ENCODE data around the gene SFTPB. TPM values are rescaled to one million over a fixed set of nuclear protein-coding genes. Genes with fewer than 3 reads are reported as not detected.

SFTPB gene
- total RNA-seq, 1 experiment from 2014 or later, result not detected

- ChIA-PET CTCF (interaction anchor here (0.7 kb wide), 1 partner anchor 163 kb away, joined by 7 read pairs; no protein-coding TSS in a partner anchor), POLR2A (ENCODE audit: unreplicated experiment) (no interaction called here)
- BruUV-seq (replicated peaks), result no TSS peak
Measured at GRCh38 chr2:85675866-85676548, 8.0 kb upstream of the SFTPB start.

GRCh38 chr2:85675427-85675826 is 7.4 kb upstream of the SFTPB start:
- Histone ChIP-seq H3K27me3 (ENCODE audit: insufficient read depth, low read depth) (no peaks in the 10 kb centered on the region), H3K27ac (no peak overlapping the region), H2AFZ (no peak overlapping the region), H3K9me2 (ENCODE audit: insufficient read depth) (no peaks in the 10 kb centered on the region), H4K20me1 (ENCODE audit: insufficient read depth) (no peaks in the 10 kb centered on the region), H3K4me2 (no peak overlapping the region), H3K9me3 (ENCODE audit: insufficient read depth, low read depth) (no peaks in the 10 kb centered on the region), H3K4me3 (no peak overlapping the region), H3K4me1 (replicated peaks; ENCODE audit: insufficient read depth) (peaks cover 17% of the 10 kb centered on the region), H3K79me2 (ENCODE audit: low read depth) (no peaks in the 10 kb centered on the region), H3F3A (ENCODE audit: insufficient read depth, low read depth) (peaks cover 14% of the 10 kb centered on the region), H3K36me3 (ENCODE audit: low read depth) (no peaks in the 10 kb centered on the region)
- CTCF ChIA-PET, result interaction anchor here (0.6 to 0.7 kb wide), 3 partner anchors 74 to 164 kb away, joined by 3 to 7 read pairs (median 6); no protein-coding TSS in a partner anchor
- no TSS peak for BruUV-seq (replicated peaks)
- DNase-seq, result no peak
- intact Hi-C loops (cut with micrococcal nuclease; ENCODE audit: unreplicated experiment), result loop anchor here (5.0 kb wide), 1 partner anchor 52 kb away; no protein-coding TSS in a partner anchor
- TF ChIP-seq EZH2 (IDR thresholded peaks at IDR 0.05; ENCODE audit: low read depth), result no peak
- TF ChIP-seq CTCF (conservative IDR thresholded peaks at IDR 0.05), result no peak
- POLR2A ChIA-PET (ENCODE audit: unreplicated experiment), result no interaction called here

More at GRCh38 chr2:85675866-85676548, 8.0 kb upstream of the SFTPB start:
- no peaks in the 10 kb centered on the region for H3K36me3 ChIP-seq (ENCODE audit: low read depth)
- TF ChIP-seq EZH2 (IDR thresholded peaks at IDR 0.05; ENCODE audit: low read depth), result no peak
- no peak for TF ChIP-seq CTCF (conservative IDR thresholded peaks at IDR 0.05)
- H3K4me3 ChIP-seq, result no peak overlapping the region
- intact Hi-C loops (cut with micrococcal nuclease; ENCODE audit: unreplicated experiment), result loop anchor here (5.0 kb wide), 1 partner anchor 51 kb away; no protein-coding TSS in a partner anchor
- H3K9me2 ChIP-seq (ENCODE audit: insufficient read depth), result no peaks in the 10 kb centered on the region
- no peak overlapping the region for H3K4me2 ChIP-seq
- no peak overlapping the region for H3K27ac ChIP-seq
- H3K27me3 ChIP-seq (ENCODE audit: insufficient read depth, low read depth), result no peaks in the 10 kb centered on the region
- H4K20me1 ChIP-seq (ENCODE audit: insufficient read depth), result no peaks in the 10 kb centered on the region
- H2AFZ ChIP-seq, result no peak overlapping the region
- H3K9me3 ChIP-seq (ENCODE audit: insufficient read depth, low read depth), result no peaks in the 10 kb centered on the region
- peaks cover 19% of the 10 kb centered on the region for H3F3A ChIP-seq (ENCODE audit: insufficient read depth, low read depth)
- peaks cover 23% of the 10 kb centered on the region for H3K4me1 ChIP-seq (replicated peaks; ENCODE audit: insufficient read depth)
- no peaks in the 10 kb centered on the region for H3K79me2 ChIP-seq (ENCODE audit: low read depth)
- no peak for DNase-seq

DNA sequence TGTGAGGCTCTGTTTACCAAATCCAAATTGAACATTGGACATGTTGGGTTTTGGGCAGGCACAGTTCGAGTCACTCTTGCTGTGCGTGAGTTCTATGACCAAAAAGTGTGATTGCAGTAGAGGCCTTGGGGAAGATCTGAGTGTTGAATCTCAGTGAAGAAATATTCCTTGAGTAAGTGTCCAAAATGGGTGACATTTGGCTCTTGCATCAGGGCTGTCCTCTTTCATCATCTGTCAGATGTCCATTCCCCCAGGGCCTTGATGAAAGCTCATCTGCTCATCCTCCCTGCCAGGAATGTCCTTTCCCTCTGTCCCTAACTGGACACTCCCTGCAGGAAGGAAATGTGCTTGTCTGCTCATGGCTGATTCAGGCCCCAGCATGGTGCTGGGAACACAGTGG is 6.4 kb upstream of the SFTPB start:
- no peak overlapping the region for H3K27ac ChIP-seq

More for the DNA sequence above, 6.4 kb upstream of the SFTPB start:
- no peaks in the 10 kb centered on the region for H3K9me2 ChIP-seq (ENCODE audit: insufficient read depth)
- H3F3A ChIP-seq (ENCODE audit: insufficient read depth, low read depth), result 0 out of 2 replicates have a peak, but pooled peaks cover 5% of the 10 kb centered on the region
- BruUV-seq (replicated peaks), result no TSS peak
- H3K79me2 ChIP-seq (ENCODE audit: low read depth), result no peaks in the 10 kb centered on the region
- ChIA-PET CTCF (no interaction called here), POLR2A (ENCODE audit: unreplicated experiment) (no interaction called here)
- intact Hi-C loops (cut with micrococcal nuclease; ENCODE audit: unreplicated experiment), result no loop called here
- no peak for DNase-seq
- H3K4me2 ChIP-seq, result no peak overlapping the region
- peaks cover 8% of the 10 kb centered on the region; the same call in 1 of the 2 replicates for H3K4me1 ChIP-seq (replicated peaks; ENCODE audit: insufficient read depth)
- H2AFZ ChIP-seq, result no peak overlapping the region
- H3K4me3 ChIP-seq, result no peak overlapping the region
- no peaks in the 10 kb centered on the region for H3K9me3 ChIP-seq (ENCODE audit: insufficient read depth, low read depth)
- no peaks in the 10 kb centered on the region for H3K36me3 ChIP-seq (ENCODE audit: low read depth)
- TF ChIP-seq CTCF (conservative IDR thresholded peaks at IDR 0.05), result no peak
- TF ChIP-seq EZH2 (IDR thresholded peaks at IDR 0.05; ENCODE audit: low read depth), result no peak
- no peaks in the 10 kb centered on the region for H3K27me3 ChIP-seq (ENCODE audit: insufficient read depth, low read depth)
- no peaks in the 10 kb centered on the region for H4K20me1 ChIP-seq (ENCODE audit: insufficient read depth)

All from PC-9 (cell line).